Trophoblast cell (in vitro differentiated cells and primary cell): ENCODE measurements around the gene TSPAN33.
"Not testable (repeated sequence)": the region's sequence is repeated elsewhere in the genome, so short reads cannot be mapped to it uniquely, and the experiment has no call there.

Experiments used
- DNase-seq, 2 donors: peaks; one replicate each; pipeline ENCODE4 v3.0.0-alpha.2; 2016
- H2AFZ ChIP-seq: 2 replicates; pipeline ENCODE4 v1.6.1; 2013; ENCODE audit warnings: low read length, moderate library complexity, mild to moderate bottlenecking; ENCODE audit not compliant: insufficient read depth, poor library complexity
- H2AK5ac ChIP-seq: 2 replicates; pipeline ENCODE4 v1.6.1; 2013; ENCODE audit warnings: mild to moderate bottlenecking, low read length
- H2BK120ac ChIP-seq: 2 replicates; pipeline ENCODE4 v1.6.1; 2013; ENCODE audit warnings: low read length, mild to moderate bottlenecking, moderate library complexity; ENCODE audit not compliant: insufficient read depth, poor library complexity
- H2BK12ac ChIP-seq: 2 replicates; pipeline ENCODE4 v1.6.1; 2013; ENCODE audit warnings: mild to moderate bottlenecking, low read length, moderate library complexity
- H2BK5ac ChIP-seq: 2 replicates; pipeline ENCODE4 v1.6.1; 2013; ENCODE audit warnings: low read length, low read depth, moderate library complexity, mild to moderate bottlenecking; ENCODE audit not compliant: poor library complexity
- H3K14ac ChIP-seq: 2 replicates; pipeline ENCODE4 v1.6.1; 2013; ENCODE audit warnings: mild to moderate bottlenecking, low read length
- H3K18ac ChIP-seq: 2 replicates; pipeline ENCODE4 v1.6.1; 2013; ENCODE audit warnings: mild to moderate bottlenecking, low read length
- H3K23ac ChIP-seq: 2 replicates; pipeline ENCODE4 v1.6.1; 2013; ENCODE audit warnings: low read length
- H3K27ac ChIP-seq: 2 replicates; pipeline ENCODE4 v1.5.1; 2013; ENCODE audit warnings: low read depth, mild to moderate bottlenecking, inconsistent platforms, low read length, moderate library complexity
- H3K27me3 ChIP-seq: 2 replicates; pipeline ENCODE4 v1.6.1; 2013; ENCODE audit warnings: inconsistent platforms, mild to moderate bottlenecking, low read length, moderate library complexity; ENCODE audit not compliant: insufficient read depth
- H3K36me3 ChIP-seq, 2 experiments: 1 replicate in 1 of 2; 2 replicates in 1 of 2; pipeline ENCODE4 v1.6.1; 2013; ENCODE audit warnings: low read length in 2 of 2, mild to moderate bottlenecking in 2 of 2, moderate library complexity in 1 of 2; ENCODE audit not compliant: insufficient read depth in 2 of 2, control insufficient read depth in 1 of 2
- H3K4ac ChIP-seq: 2 replicates; pipeline ENCODE4 v1.6.1; 2013; ENCODE audit warnings: low read depth, mild to moderate bottlenecking, low read length, moderate library complexity
- H3K4me1 ChIP-seq, 2 experiments: 1 replicate in 1 of 2; 2 replicates in 1 of 2; pipeline ENCODE4 v1.6.1; 2013; ENCODE audit warnings: low read length in 2 of 2, mild to moderate bottlenecking in 2 of 2, moderate library complexity in 1 of 2; ENCODE audit not compliant: insufficient read depth in 2 of 2, control insufficient read depth in 1 of 2
- H3K4me2 ChIP-seq: 2 replicates; pipeline ENCODE4 v1.6.1; 2013; ENCODE audit warnings: inconsistent platforms, mild to moderate bottlenecking, low read length, moderate library complexity
- H3K4me3 ChIP-seq: 2 replicates; pipeline ENCODE4 v1.5.1; 2013; ENCODE audit warnings: mild to moderate bottlenecking, low read depth, low read length, inconsistent platforms
- H3K79me1 ChIP-seq: one replicate; pipeline ENCODE4 v1.6.1; 2013; ENCODE audit warnings: low read length
- H3K79me2 ChIP-seq: 2 replicates; pipeline ENCODE4 v1.6.1; 2013; ENCODE audit warnings: low read length, mild to moderate bottlenecking; ENCODE audit not compliant: control insufficient read depth, insufficient read depth, poor library complexity
- H3K9ac ChIP-seq: 2 replicates; pipeline ENCODE4 v1.6.1; 2013; ENCODE audit warnings: mild to moderate bottlenecking, low read length
- H3K9me3 ChIP-seq: 2 replicates; pipeline ENCODE4 v1.6.1; 2013; ENCODE audit warnings: low read depth, mild to moderate bottlenecking, control low read depth, inconsistent platforms, low read length; ENCODE audit not compliant: insufficient read depth
- H4K12ac ChIP-seq: 2 replicates; pipeline ENCODE4 v1.6.1; 2013; ENCODE audit warnings: low read depth, mild to moderate bottlenecking, low read length, moderate library complexity
- H4K8ac ChIP-seq: 2 replicates; pipeline ENCODE4 v1.6.1; 2013; ENCODE audit warnings: low read depth, mild to moderate bottlenecking, low read length, moderate library complexity
- H4K91ac ChIP-seq: one replicate; pipeline ENCODE4 v1.6.1; 2013; ENCODE audit warnings: low read depth, mild to moderate bottlenecking, low read length, moderate library complexity
- WGBS: extraction: QIAGEN DNeasy Blood & Tissue Kit; methylation state at CpG from one replicate; pipeline ENCODE4 v1.1.7; 2013; ENCODE audit warnings: missing lambda C conversion rate; ENCODE audit not compliant: insufficient read length, insufficient coverage; ENCODE audit errors: extremely low coverage; 5-methylcytosine and 5-hydroxymethylcytosine counted together

Gene TSPAN33

GRCh38 chr7:129121501-129122077 is 22.9 kb upstream of the TSPAN33 start:
- not testable (repeated sequence) for H3K9me3 ChIP-seq, H4K12ac ChIP-seq, H2BK120ac ChIP-seq, H3K23ac ChIP-seq, H2BK12ac ChIP-seq, H2AFZ ChIP-seq, H3K9ac ChIP-seq, H3K4ac ChIP-seq, H3K14ac ChIP-seq, H3K18ac ChIP-seq, H3K79me2 ChIP-seq, H3K27me3 ChIP-seq, H3K4me3 ChIP-seq, DNase-seq, H2BK5ac ChIP-seq, H3K4me1 ChIP-seq, H4K91ac ChIP-seq, H3K27ac ChIP-seq, H3K4me2 ChIP-seq, H2AK5ac ChIP-seq, H3K79me1 ChIP-seq, H4K8ac ChIP-seq, H3K36me3 ChIP-seq
- WGBS = no CpG with 5 or more reads among the region's 3 CpGs

- no peak overlapping the region for H3K18ac ChIP-seq
- no peak overlapping the region for H4K91ac ChIP-seq
- no peak overlapping the region for H3K4ac ChIP-seq
- no peak for DNase-seq
- no peaks in the 10 kb centered on the region for H3K4me1 ChIP-seq
- no peaks in the 10 kb centered on the region for H3K79me2 ChIP-seq
- no peak overlapping the region for H3K14ac ChIP-seq
- no peak overlapping the region for H3K4me2 ChIP-seq
- no peak overlapping the region for H2AFZ ChIP-seq
- peaks cover 12% of the 10 kb centered on the region for H3K9me3 ChIP-seq
- H3K9ac ChIP-seq = no peak overlapping the region
- no peak overlapping the region for H3K27ac ChIP-seq
- no peak overlapping the region for H4K8ac ChIP-seq
- H2BK5ac ChIP-seq = no peak overlapping the region
- no peak overlapping the region for H3K23ac ChIP-seq
- no peak overlapping the region for H3K4me3 ChIP-seq
- H3K27me3 ChIP-seq = no peaks in the 10 kb centered on the region
- H2BK12ac ChIP-seq = no peak overlapping the region
- H3K36me3 ChIP-seq = no peaks in the 10 kb centered on the region
- H2AK5ac ChIP-seq = no peak overlapping the region
- no peaks in the 10 kb centered on the region for H3K79me1 ChIP-seq
- no peak overlapping the region for H4K12ac ChIP-seq
- no peak overlapping the region for H2BK120ac ChIP-seq
- no CpG with 5 or more reads among the region's 2 CpGs for WGBS
Measured at GRCh38 chr7:129122078-129122750, 22.3 kb upstream of the TSPAN33 start.

GRCh38 chr7:129122751-129123509 is 21.6 kb upstream of the TSPAN33 start:
- no peak overlapping the region for H3K4me3 ChIP-seq
- H4K91ac ChIP-seq = no peak overlapping the region
- H3K36me3 ChIP-seq = no peaks in the 10 kb centered on the region
- no peaks in the 10 kb centered on the region for H3K79me2 ChIP-seq
- H2AK5ac ChIP-seq = no peak overlapping the region
- H2BK120ac ChIP-seq = no peak overlapping the region
- no peak overlapping the region for H2BK12ac ChIP-seq
- no peaks in the 10 kb centered on the region for H3K4me1 ChIP-seq
- no CpG with 5 or more reads among the region's 4 CpGs for WGBS
- peaks cover 12% of the 10 kb centered on the region for H3K9me3 ChIP-seq
- no peak overlapping the region for H4K12ac ChIP-seq
- no peaks in the 10 kb centered on the region for H3K27me3 ChIP-seq
- no peak overlapping the region for H3K27ac ChIP-seq
- no peaks in the 10 kb centered on the region for H3K79me1 ChIP-seq
- H3K4ac ChIP-seq = no peak overlapping the region
- no peak overlapping the region for H3K14ac ChIP-seq
- H2AFZ ChIP-seq = no peak overlapping the region
- H2BK5ac ChIP-seq = no peak overlapping the region
- no peak overlapping the region for H3K23ac ChIP-seq
- no peak overlapping the region for H3K4me2 ChIP-seq
- DNase-seq = peak; percentile 20 to 27
- H3K9ac ChIP-seq = no peak overlapping the region
- no peak overlapping the region for H4K8ac ChIP-seq
- H3K18ac ChIP-seq = no peak overlapping the region

- Histone ChIP-seq H3K23ac (no peak overlapping the region), H3K4ac (no peak overlapping the region), H2BK12ac (no peak overlapping the region), H3K4me3 (no peak overlapping the region), H3K79me2 (no peaks in the 10 kb centered on the region), H3K36me3 (no peaks in the 10 kb centered on the region), H3K9me3 (peaks cover 10% of the 10 kb centered on the region), H4K91ac (no peak overlapping the region), H3K27ac (no peak overlapping the region), H2AFZ (no peak overlapping the region), H3K4me1 (no peaks in the 10 kb centered on the region), H3K14ac (no peak overlapping the region), H3K27me3 (no peaks in the 10 kb centered on the region), H3K9ac (no peak overlapping the region), H4K12ac (no peak overlapping the region), H2BK120ac (no peak overlapping the region), H3K79me1 (no peaks in the 10 kb centered on the region), H2AK5ac (no peak overlapping the region), H2BK5ac (no peak overlapping the region), H3K4me2 (no peak overlapping the region), H4K8ac (no peak overlapping the region), H3K18ac (no peak overlapping the region)
- DNase-seq = no peak
- no CpG with 5 or more reads among the region's 4 CpGs for WGBS
Measured at GRCh38 chr7:129123510-129123857, 21.0 kb upstream of the TSPAN33 start.
